Measurements from ENCODE around the gene FNDC10.

The FNDC10 gene

GRCh38 chr1:1616045-1616790 is 16.3 kb upstream of the FNDC10 start:
- DNase-seq (ENCODE audit: low read depth in 2 of 2) = peak in 1 of 2 experiments; percentile 31

- peak; percentile 94 to 96 for DNase-seq (ENCODE audit: low read depth in 2 of 2)
Measured at GRCh38 chr1:1615256-1616044, 15.5 kb upstream of the FNDC10 start, which contains the start of gene MIB2. TSS of gene MIB2 (plus strand) at chr1:1615500. CDS start at chr1:1623453, 7,953 bp downstream.

- no peak for DNase-seq (ENCODE audit: low read depth in 2 of 2)
Measured at GRCh38 chr1:1614954-1615255, 15.0 kb upstream of the FNDC10 start.

GRCh38 chr1:1614204-1614953 is 14.4 kb upstream of the FNDC10 start:
- DNase-seq (ENCODE audit: low read depth in 2 of 2) = peak; percentile 43

- no peak for DNase-seq (ENCODE audit: low read depth in 2 of 2)
Measured at GRCh38 chr1:1613509-1614082, 13.7 kb upstream of the FNDC10 start.

- DNase-seq (ENCODE audit: low read depth in 2 of 2) = no peak
Measured at GRCh38 chr1:1612104-1612400, 12.1 kb upstream of the FNDC10 start.

- DNase-seq (ENCODE audit: low read depth in 2 of 2) = no peak
Measured at GRCh38 chr1:1610796-1611195, 10.9 kb upstream of the FNDC10 start.

GRCh38 chr1:1609822-1610485 is 10.0 kb upstream of the FNDC10 start:
- DNase-seq (ENCODE audit: low read depth in 2 of 2) = no peak

GRCh38 chr1:1606232-1606631 is 6.3 kb upstream of the FNDC10 start:
- no peak for DNase-seq (ENCODE audit: low read depth in 2 of 2)

- no peak for DNase-seq (ENCODE audit: low read depth in 2 of 2)
Measured at GRCh38 chr1:1605724-1606123, 5.8 kb upstream of the FNDC10 start.

GRCh38 chr1:1605034-1605591 is 5.2 kb upstream of the FNDC10 start:
- DNase-seq (ENCODE audit: low read depth in 2 of 2) = no peak

GRCh38 chr1:1604374-1605033 is 4.6 kb upstream of the FNDC10 start:
- DNase-seq (ENCODE audit: low read depth in 2 of 2) = no peak

GRCh38 chr1:1603671-1604373 is 3.9 kb upstream of the FNDC10 start:
- DNase-seq (ENCODE audit: low read depth in 2 of 2) = no peak

- no peak for DNase-seq (ENCODE audit: low read depth in 2 of 2)
Measured at GRCh38 chr1:1602968-1603506, 3.1 kb upstream of the FNDC10 start.

GRCh38 chr1:1602304-1602967 is 2.5 kb upstream of the FNDC10 start:
- no peak for DNase-seq (ENCODE audit: low read depth in 2 of 2)

- DNase-seq (ENCODE audit: low read depth in 2 of 2) = no peak
Measured at GRCh38 chr1:1601564-1602303, 1.8 kb upstream of the FNDC10 start.

GRCh38 chr1:1600861-1601563 is 1.1 kb upstream of the FNDC10 start:
- DNase-seq (ENCODE audit: low read depth in 2 of 2) = no peak
